Tibial nerve (tissue), 4 donors: ENCODE measurements around the gene CEP43. TPM values are rescaled to one million over a fixed set of nuclear protein-coding genes. Genes with fewer than 3 reads are reported as not detected.

ENCODE experiments used
- DNase-seq, 2 donors: peaks; one replicate each; pipeline ENCODE4 v3.0.0-alpha.2; 2019; ENCODE audit warnings: low spot score in 2 of 2
- H3K27ac ChIP-seq, 4 donors: fragments of 200-600 bp; sonication (generic) in 3 of 4; one replicate each; pipeline ENCODE4 v1.5.1; 2017 to 2019; ENCODE audit warnings: mild to moderate bottlenecking in 1 of 4
- H3K27me3 ChIP-seq, 2 donors: fragments of 200-600 bp; sonication (generic) in 1 of 2; one replicate each; pipeline versions ENCODE4 v1.5.1 to v1.6.0; 2017 to 2019
- H3K36me3 ChIP-seq, 3 donors: fragments of 200-600 bp; sonication (generic); one replicate each; pipeline ENCODE4 v1.5.1; 2018 to 2019
- H3K4me1 ChIP-seq, 4 donors: fragments of 200-600 bp; sonication (generic) in 3 of 4; one replicate each; pipeline ENCODE4 v1.5.1; 2017 to 2019
- H3K4me3 ChIP-seq, 4 donors: fragments of 200-600 bp; sonication (generic) in 3 of 4; one replicate each; pipeline ENCODE4 v1.5.1; 2017 to 2019; ENCODE audit warnings: mild to moderate bottlenecking in 1 of 4, moderate library complexity in 1 of 4
- H3K9me3 ChIP-seq, 4 donors: fragments of 200-600 bp; sonication (generic) in 3 of 4; one replicate each; pipeline ENCODE4 v1.5.1; 2017 to 2019
- EP300 ChIP-seq, 2 donors: sonication (generic); formaldehyde crosslinking; IDR thresholded peaks; one replicate each; pipeline ENCODE4 v1.6.1; 2017; ENCODE audit warnings: antibody characterized with exemption in 2 of 2, mild to moderate bottlenecking in 1 of 2
- POLR2A ChIP-seq, 2 donors: fragments of 450-650 bp; IDR thresholded peaks; one replicate each; pipeline ENCODE4 v1.6.1; 2017; ENCODE audit warnings: antibody characterized with exemption in 2 of 2, mild to moderate bottlenecking in 2 of 2, moderate library complexity in 2 of 2
- WGBS, 2 donors: methylation state at CpG; one replicate each; pipeline ENCODE4 v1.1.5; 2018; 5-methylcytosine and 5-hydroxymethylcytosine counted together
- total RNA-seq, 4 donors: library from RNA; depleted of rRNA; stranded (reverse); fragments of >200 nt; gene quantifications; one replicate each; pipeline ENCODE4 v1.1.0, GENCODE V29; 2016
- TF ChIP-seq, protein P1 (sequence below), 5 experiments: fragments of 200-600 bp in 3 of 5; fragments of 450-650 bp in 2 of 5; sonication (generic) in 3 of 5; IDR thresholded peaks; one replicate each; pipeline ENCODE4 v1.5.1; 2016 to 2019; ENCODE audit warnings: antibody characterized with exemption in 5 of 5, mild to moderate bottlenecking in 3 of 5, moderate library complexity in 2 of 5

Gene CEP43
- total RNA-seq, 4 donors from 2014 or later, result 14.0 to 23.7 (median 23.2) TPM

DNA sequence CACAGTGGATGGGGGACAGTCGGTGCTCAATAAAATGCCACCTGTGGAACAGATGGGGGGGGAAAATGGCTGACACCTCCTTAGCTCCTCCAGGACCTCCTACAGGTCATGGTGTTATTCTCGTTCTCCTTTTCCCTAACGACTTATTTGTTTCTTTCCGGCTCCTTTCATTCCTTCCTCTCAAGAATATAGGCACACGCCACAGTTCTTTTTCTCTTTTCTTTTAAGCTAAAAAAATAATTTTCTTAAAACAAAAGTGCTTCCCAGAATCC lies 41.5 kb upstream of the CEP43 start:
- Histone ChIP-seq H3K4me3 (peak overlapping the region in 1 of 4 donors; percentile 86), H3K27ac (peak overlapping the region in 3 of 4 donors; percentile 89 to 94 (median 90)), H3K36me3 (no peaks in the 10 kb centered on the region), H3K27me3 (no peaks in the 10 kb centered on the region), H3K4me1 (peaks cover 0 to 27% (median 13%) of the 10 kb centered on the region in 4 donors), H3K9me3 (no peaks in the 10 kb centered on the region)
- 85% methylated on average over 5 of the region's 5 CpGs for WGBS, 2 donors
- no peak for DNase-seq
- TF ChIP-seq EP300 (IDR thresholded peaks at IDR 0.05), result no peak
- TF ChIP-seq POLR2A (IDR thresholded peaks at IDR 0.05), result no peak
- TF ChIP-seq, protein P1, sequence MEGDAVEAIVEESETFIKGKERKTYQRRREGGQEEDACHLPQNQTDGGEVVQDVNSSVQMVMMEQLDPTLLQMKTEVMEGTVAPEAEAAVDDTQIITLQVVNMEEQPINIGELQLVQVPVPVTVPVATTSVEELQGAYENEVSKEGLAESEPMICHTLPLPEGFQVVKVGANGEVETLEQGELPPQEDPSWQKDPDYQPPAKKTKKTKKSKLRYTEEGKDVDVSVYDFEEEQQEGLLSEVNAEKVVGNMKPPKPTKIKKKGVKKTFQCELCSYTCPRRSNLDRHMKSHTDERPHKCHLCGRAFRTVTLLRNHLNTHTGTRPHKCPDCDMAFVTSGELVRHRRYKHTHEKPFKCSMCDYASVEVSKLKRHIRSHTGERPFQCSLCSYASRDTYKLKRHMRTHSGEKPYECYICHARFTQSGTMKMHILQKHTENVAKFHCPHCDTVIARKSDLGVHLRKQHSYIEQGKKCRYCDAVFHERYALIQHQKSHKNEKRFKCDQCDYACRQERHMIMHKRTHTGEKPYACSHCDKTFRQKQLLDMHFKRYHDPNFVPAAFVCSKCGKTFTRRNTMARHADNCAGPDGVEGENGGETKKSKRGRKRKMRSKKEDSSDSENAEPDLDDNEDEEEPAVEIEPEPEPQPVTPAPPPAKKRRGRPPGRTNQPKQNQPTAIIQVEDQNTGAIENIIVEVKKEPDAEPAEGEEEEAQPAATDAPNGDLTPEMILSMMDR (IDR thresholded peaks at IDR 0.05), result no peak

- no peak for TF ChIP-seq EP300 (IDR thresholded peaks at IDR 0.05)
- TF ChIP-seq, protein P1 (IDR thresholded peaks at IDR 0.05), result no peak
- TF ChIP-seq POLR2A (IDR thresholded peaks at IDR 0.05), result no peak
- no peaks in the 10 kb centered on the region for H3K36me3 ChIP-seq
- no peaks in the 10 kb centered on the region for H3K27me3 ChIP-seq
- peak in 1 of 2 donors; percentile 40 for DNase-seq
- 71 to 74% methylated on average over 13 of the region's 13 CpGs for WGBS, 2 donors
- peaks cover 0 to 21% (median 13%) of the 10 kb centered on the region in 4 donors for H3K4me1 ChIP-seq
- H3K4me3 ChIP-seq, result no peak overlapping the region
- no peaks in the 10 kb centered on the region for H3K9me3 ChIP-seq
- H3K27ac ChIP-seq, result peak overlapping the region in 3 of 4 donors; percentile 89 to 94 (median 90)
These were observed 40.0 kb upstream of the CEP43 start for GRCh38 chr6:166958926-166959861.

DNA sequence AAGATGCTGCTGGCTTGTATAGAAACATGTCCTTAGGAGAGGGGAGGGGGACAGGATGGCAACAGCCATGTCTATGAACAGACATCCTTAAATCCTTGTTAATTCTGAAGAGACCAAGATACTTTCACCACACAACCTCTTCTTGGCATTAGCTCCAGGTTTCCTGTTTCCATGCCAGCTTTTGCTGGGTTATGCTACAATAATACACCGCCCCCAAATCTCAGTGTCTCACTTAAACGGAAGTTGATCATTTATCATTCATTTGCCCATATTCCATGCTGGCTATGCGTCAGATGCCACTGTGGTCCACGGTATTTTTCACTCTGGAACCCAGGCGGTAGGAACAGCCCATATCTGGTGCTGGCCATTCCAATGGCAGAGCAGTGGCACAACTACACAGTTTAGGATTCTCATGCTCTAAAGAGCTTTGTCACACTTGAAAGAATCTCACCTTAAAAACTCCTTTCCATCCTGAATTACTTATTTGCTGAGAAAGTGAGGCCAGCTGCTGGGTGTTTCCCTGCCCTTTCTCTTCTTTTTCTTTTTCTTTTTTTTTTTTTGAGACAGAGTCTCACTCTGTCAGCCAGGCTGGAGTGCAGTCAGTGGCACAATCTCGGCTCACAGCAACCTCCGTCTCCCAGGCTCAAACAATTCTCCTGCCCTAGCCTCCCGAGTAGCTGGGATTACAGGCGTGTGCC lies 39.1 kb upstream of the CEP43 start:
- Histone ChIP-seq H3K27me3 (no peaks in the 10 kb centered on the region), H3K9me3 (no peaks in the 10 kb centered on the region), H3K4me3 (no peak overlapping the region), H3K36me3 (no peaks in the 10 kb centered on the region), H3K4me1 (peaks cover 0 to 21% (median 13%) of the 10 kb centered on the region in 4 donors), H3K27ac (peak overlapping the region in 3 of 4 donors; percentile 19 to 94 (median 90))
- no peak for DNase-seq
- TF ChIP-seq POLR2A (IDR thresholded peaks at IDR 0.05), result no peak
- TF ChIP-seq, protein P1 (IDR thresholded peaks at IDR 0.05), result no peak
- no peak for TF ChIP-seq EP300 (IDR thresholded peaks at IDR 0.05)
- WGBS, 2 donors, result 84 to 85% methylated on average over 9 of the region's 9 CpGs

GRCh38 chr6:166960609-166960978 lies 38.6 kb upstream of the CEP43 start:
- H3K27me3 ChIP-seq, result no peaks in the 10 kb centered on the region
- TF ChIP-seq, protein P1 (IDR thresholded peaks at IDR 0.05), result no peak
- no peak for TF ChIP-seq EP300 (IDR thresholded peaks at IDR 0.05)
- no peak for TF ChIP-seq POLR2A (IDR thresholded peaks at IDR 0.05)
- no peak for DNase-seq

GRCh38 chr6:166966268-166966667 lies 32.9 kb upstream of the CEP43 start:
- Histone ChIP-seq H3K4me3 (no peak overlapping the region), H3K36me3 (peaks cover 0 to 3% (median 0%) of the 10 kb centered on the region in 3 donors), H3K9me3 (no peaks in the 10 kb centered on the region), H3K4me1 (no peaks in the 10 kb centered on the region), H3K27ac (no peak overlapping the region), H3K27me3 (no peaks in the 10 kb centered on the region)
- TF ChIP-seq, protein P1 (IDR thresholded peaks at IDR 0.05), result no peak
- TF ChIP-seq POLR2A (IDR thresholded peaks at IDR 0.05) (no peak), EP300 (IDR thresholded peaks at IDR 0.05) (no peak)
- no peak for DNase-seq
- WGBS, 2 donors, result 96 to 100% methylated on average over 2 of the region's 2 CpGs

More at GRCh38 chr6:166960609-166960978, 38.6 kb upstream of the CEP43 start:
- peaks cover 0 to 17% (median 13%) of the 10 kb centered on the region in 4 donors for H3K4me1 ChIP-seq
- H3K36me3 ChIP-seq, result no peaks in the 10 kb centered on the region
- no peak overlapping the region for H3K27ac ChIP-seq
- H3K4me3 ChIP-seq, result no peak overlapping the region
- WGBS, 2 donors, result 90 to 91% methylated on average over 3 of the region's 3 CpGs
- H3K9me3 ChIP-seq, result no peaks in the 10 kb centered on the region
